Skeletal muscle satellite cell (primary cell): Measurements from ENCODE around the gene SSBP3.

Experiments used
- H3K27me3 ChIP-seq: 2 replicates; pipeline ENCODE4 v1.7.0; 2013; ENCODE audit warnings: low read length; ENCODE audit not compliant: control insufficient read depth, insufficient read depth
- H3K36me3 ChIP-seq: 2 replicates; pipeline ENCODE4 v1.7.0; 2013; ENCODE audit warnings: mild to moderate bottlenecking, control low read depth, low read length; ENCODE audit not compliant: insufficient read depth
- H3K4me1 ChIP-seq: 2 replicates; pipeline ENCODE4 v1.7.0; 2013; ENCODE audit warnings: low read length; ENCODE audit not compliant: control insufficient read depth, insufficient read depth
- H3K4me2 ChIP-seq: 2 replicates; pipeline ENCODE4 v1.7.0; 2013; ENCODE audit warnings: mild to moderate bottlenecking, low read length
- H3K4me3 ChIP-seq: 2 replicates; pipeline ENCODE4 v1.7.0; 2013; ENCODE audit warnings: low read length
- H3K9ac ChIP-seq: 2 replicates; pipeline ENCODE4 v1.7.0; 2013; ENCODE audit warnings: mild to moderate bottlenecking, low read depth, low read length, moderate library complexity
- H3K9me3 ChIP-seq: replicated peaks from 2 replicates; pipeline ENCODE4 v1.7.0; 2013; ENCODE audit warnings: mild to moderate bottlenecking, control low read depth, low read length

SSBP3 gene

DNA sequence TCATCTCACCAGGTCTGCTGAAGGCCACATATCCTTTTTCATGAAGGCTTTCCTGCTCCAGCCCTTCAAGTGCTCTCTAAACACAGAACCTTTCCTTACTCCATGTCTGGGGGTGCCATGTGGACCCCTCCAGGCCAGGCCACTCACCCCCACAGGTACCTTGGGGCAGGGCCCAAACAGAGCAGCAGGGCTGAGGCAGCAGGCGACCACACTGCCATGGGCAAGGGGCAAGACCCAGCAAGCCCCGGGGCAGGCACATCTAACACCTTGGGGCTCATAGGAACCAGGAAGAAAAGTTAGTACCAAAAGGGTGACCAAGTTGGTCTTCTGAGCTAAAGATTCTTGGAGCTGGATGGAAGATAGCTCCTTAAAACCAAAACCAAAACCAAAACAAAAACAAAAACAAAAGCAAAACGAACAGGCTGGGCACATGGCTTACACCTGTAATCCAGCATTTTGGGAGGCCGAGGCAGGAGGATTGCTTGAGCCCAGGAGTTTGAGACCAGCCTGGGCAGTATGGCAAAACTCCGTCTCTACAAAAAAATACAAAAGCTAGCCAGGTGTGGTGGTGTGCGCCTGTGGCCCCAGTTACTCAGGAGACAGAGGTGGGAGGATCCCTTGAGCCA lies 142.5 kb downstream of the SSBP3 start:
- H3K9me3 ChIP-seq = no peaks in the 10 kb centered on the region
- H3K4me3 ChIP-seq = no peak overlapping the region
- H3K4me2 ChIP-seq = no peak overlapping the region
- H3K9ac ChIP-seq = no peak overlapping the region
- no peaks in the 10 kb centered on the region for H3K27me3 ChIP-seq
- peaks cover 3% of the 10 kb centered on the region for H3K36me3 ChIP-seq
- H3K4me1 ChIP-seq = no peaks in the 10 kb centered on the region

DNA sequence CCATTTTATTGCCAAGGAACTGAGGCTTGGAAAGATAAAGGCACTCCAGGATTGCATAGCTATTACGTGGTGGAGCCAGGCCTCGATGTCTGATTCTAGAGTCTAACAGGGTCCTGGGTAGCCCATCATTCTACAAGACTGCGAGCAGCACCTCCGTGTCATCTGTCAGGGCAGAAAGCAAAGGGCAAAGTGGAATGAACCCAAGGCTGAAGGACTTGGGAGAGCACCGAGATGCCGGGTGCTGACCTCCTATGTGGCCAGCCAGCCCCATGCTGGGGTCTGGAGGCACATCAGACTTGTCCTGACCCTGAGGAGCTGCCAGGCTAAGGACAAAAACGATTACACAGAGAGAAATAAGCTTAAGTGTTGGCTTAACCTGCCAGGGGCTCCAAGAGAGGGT lies 143.9 kb downstream of the SSBP3 start:
- no peak overlapping the region for H3K9ac ChIP-seq
- H3K36me3 ChIP-seq = peaks cover 3% of the 10 kb centered on the region
- H3K9me3 ChIP-seq = no peaks in the 10 kb centered on the region
- no peak overlapping the region for H3K4me3 ChIP-seq
- no peak overlapping the region for H3K4me2 ChIP-seq
- H3K27me3 ChIP-seq = no peaks in the 10 kb centered on the region
- H3K4me1 ChIP-seq = no peaks in the 10 kb centered on the region

DNA sequence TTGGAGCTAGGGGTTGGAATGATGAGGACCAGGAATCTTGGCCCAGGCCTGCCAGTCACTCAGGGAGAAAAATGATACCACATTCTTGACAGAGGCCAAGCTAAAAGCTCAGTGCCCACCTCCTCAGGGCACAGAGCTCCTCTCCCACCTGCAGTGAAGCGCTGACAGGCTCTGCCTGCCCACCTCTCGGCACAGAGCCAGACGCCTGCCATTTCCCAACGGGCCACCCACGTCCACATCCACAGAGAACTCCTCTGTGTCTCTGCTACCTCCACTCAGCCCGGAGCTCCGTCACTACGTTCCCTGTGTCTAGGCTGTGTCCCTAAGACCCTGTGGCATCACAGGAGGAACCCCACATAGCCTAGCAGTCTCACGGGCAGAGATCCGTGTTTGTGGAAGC lies 145.4 kb downstream of the SSBP3 start:
- Histone ChIP-seq H3K4me3 (no peak overlapping the region), H3K9me3 (no peaks in the 10 kb centered on the region), H3K9ac (no peak overlapping the region), H3K36me3 (peaks cover 3% of the 10 kb centered on the region), H3K4me1 (no peaks in the 10 kb centered on the region), H3K27me3 (no peaks in the 10 kb centered on the region), H3K4me2 (no peak overlapping the region)

DNA sequence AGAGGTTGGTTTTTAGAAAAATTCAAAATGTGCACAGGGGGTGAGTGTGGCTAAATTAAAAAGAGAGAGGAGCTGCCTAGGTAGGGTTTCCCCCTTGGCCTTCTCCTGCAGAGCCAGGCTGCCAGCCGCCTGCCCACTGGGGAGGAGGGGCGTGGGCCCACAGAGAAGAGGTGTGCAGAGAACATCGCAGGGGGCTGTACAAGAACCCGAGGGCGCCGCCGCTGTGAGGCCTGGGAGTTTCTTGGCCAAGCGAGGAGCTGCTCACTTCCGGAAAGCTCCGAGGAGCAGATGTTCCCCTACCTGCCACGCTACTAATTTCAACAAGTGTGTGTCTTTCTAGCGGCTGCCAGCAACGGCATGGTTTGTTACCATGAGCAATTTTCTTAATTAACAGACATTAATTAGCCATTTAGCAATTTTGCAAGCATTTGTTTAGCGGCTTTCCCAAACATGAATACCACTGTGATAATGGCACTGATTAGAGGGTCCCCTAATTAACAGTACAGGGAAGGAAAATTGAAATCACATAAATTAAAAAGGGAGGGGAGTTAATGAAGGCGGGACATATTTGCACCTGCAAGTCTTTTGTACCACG lies 146.6 kb downstream of the SSBP3 start:
- Histone ChIP-seq H3K4me3 (no peak overlapping the region), H3K27me3 (no peaks in the 10 kb centered on the region), H3K9ac (no peak overlapping the region), H3K36me3 (no peaks in the 10 kb centered on the region), H3K9me3 (no peaks in the 10 kb centered on the region), H3K4me1 (peaks cover 7% of the 10 kb centered on the region), H3K4me2 (no peak overlapping the region)

DNA sequence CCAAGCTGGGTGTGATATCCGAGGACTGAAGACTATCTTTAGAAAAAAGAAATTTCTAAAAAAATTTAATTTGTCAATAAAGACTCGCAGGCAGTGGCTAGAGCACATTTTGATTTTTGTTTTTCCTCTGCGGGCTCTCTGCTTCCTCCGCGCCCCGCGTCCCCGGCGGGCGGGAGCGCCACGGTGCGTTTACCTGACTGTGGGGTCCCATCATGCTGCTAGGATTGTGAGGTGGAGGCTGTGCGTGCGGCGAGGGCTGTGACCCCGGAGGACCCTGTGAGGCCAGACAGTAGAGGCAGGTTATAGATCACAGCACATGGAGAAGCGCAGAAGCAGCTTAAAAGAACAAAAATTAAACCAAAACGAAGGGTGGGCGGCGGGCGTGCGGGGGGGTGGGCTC lies 148.3 kb downstream of the SSBP3 start:
- Histone ChIP-seq H3K4me1 (peaks cover 25% of the 10 kb centered on the region), H3K9ac (no peak overlapping the region), H3K9me3 (no peaks in the 10 kb centered on the region), H3K4me2 (no peak overlapping the region), H3K27me3 (no peaks in the 10 kb centered on the region), H3K4me3 (no peak overlapping the region), H3K36me3 (no peaks in the 10 kb centered on the region)

DNA sequence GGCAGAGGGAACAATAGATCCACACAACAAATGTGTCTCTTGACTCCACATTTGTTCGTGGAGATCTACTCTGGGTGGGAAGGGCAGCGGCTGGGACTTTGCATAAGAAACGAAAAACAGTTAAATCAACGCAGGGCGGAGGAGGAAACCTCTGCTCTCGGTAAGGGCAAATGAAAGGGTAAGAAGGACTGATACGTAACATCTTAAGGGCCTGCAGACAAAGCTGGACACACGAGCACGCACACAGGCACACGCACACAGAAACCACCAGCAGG lies 148.9 kb downstream of the SSBP3 start:
- H3K4me3 ChIP-seq = no peak overlapping the region
- peaks cover 30% of the 10 kb centered on the region for H3K4me1 ChIP-seq
- no peaks in the 10 kb centered on the region for H3K9me3 ChIP-seq
- H3K27me3 ChIP-seq = no peaks in the 10 kb centered on the region
- H3K4me2 ChIP-seq = no peak overlapping the region
- no peak overlapping the region for H3K9ac ChIP-seq
- H3K36me3 ChIP-seq = no peaks in the 10 kb centered on the region

DNA sequence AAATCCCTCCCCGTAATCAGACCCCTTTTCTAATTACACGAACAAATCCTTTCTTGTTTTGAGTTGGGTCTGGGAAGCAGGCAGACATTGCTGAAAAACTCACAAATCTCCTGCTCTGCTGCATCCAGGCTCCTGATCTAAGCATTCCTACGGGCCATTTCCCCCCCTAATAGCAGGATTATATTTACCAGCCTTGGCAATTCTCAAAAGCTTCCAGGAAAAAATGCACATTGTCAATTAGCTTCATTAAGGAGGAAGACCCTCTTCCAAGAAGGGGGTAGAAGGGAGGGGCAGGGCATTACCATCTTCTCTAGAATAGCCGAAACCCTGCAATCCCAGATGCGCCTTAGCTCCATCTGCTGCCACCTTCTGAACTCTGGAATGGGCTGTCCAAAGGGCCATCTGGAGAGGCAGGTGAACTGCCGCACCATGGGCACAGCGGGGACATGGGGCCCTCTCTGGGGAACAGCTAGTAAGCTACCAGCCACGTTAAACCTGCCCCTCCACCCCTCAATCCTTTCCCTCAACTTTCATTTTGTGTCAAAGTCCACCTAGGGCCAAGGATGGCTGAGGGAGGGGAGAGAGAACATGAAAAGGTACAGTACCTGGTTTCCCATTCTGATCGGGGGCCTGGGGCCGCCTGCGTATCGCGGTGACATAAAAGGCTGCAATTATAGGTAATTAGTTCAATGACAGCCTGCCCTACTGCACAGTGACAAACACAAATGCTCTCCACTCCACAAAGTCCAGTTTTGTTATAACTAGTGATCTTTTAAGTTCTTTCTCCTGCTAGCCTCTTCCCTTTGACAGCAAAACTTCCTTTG lies 149.5 kb downstream of the SSBP3 start:
- Histone ChIP-seq H3K4me1 (peaks cover 32% of the 10 kb centered on the region), H3K27me3 (no peaks in the 10 kb centered on the region), H3K4me2 (no peak overlapping the region), H3K9ac (no peak overlapping the region), H3K36me3 (no peaks in the 10 kb centered on the region), H3K4me3 (no peak overlapping the region), H3K9me3 (no peaks in the 10 kb centered on the region)

DNA sequence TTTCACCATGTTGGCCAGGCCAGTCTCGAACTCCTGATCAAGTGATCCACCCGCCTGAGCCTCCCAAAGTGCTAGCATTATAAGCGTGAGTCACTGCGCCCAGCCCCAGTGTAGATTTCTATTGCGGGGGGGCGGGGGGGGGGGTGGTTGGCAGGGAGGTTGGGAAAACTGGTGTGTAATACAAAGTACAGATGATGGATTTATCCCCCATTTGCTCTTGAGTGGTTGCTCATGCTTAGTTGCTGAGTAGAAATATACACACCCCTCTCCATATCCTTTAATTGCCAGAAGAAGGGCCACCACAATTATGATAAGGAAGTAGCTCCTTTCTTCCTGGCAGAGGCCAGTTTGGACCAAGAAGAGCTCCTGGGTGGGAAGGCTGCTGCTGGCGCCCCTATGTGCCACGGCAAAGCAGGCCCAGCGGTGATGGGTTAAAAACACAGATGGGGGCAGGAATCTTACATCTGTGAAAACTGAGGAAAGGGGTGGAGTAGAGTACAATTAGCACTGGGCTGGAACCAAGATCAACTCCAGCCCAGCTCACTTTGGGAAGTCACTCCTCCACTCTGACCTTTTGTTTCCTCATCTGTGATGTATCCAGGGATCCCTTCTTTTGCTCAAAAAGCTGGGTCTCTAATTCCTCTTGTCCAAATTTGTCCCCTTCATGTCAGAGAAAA lies 151.0 kb downstream of the SSBP3 start:
- Histone ChIP-seq H3K9ac (no peak overlapping the region), H3K9me3 (no peaks in the 10 kb centered on the region), H3K36me3 (no peaks in the 10 kb centered on the region), H3K27me3 (no peaks in the 10 kb centered on the region), H3K4me1 (peaks cover 38% of the 10 kb centered on the region), H3K4me2 (no peak overlapping the region), H3K4me3 (no peak overlapping the region)

DNA sequence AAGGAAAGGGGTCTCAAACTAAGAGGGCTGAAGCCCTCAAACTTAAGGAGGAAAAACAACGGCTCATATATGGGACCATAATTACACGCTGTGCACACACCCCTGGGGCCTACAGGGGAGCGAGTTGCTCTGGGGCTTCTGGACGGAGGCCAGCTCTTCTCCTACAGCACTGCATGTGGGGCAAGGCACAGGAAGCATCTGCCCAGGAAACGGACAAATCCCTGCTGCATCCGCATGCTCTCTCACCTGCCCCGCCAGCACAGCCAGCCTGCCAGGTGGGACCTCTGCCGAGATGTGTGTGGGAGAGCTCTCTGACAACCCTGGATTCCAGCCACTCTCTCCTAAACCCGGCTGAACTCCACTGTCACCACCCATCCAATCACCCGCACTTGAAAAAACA lies 152.1 kb downstream of the SSBP3 start:
- Histone ChIP-seq H3K9ac (no peak overlapping the region), H3K27me3 (no peaks in the 10 kb centered on the region), H3K4me2 (peak overlapping the region; percentile 6), H3K4me1 (peaks cover 47% of the 10 kb centered on the region), H3K9me3 (no peaks in the 10 kb centered on the region), H3K36me3 (no peaks in the 10 kb centered on the region), H3K4me3 (no peak overlapping the region)

DNA sequence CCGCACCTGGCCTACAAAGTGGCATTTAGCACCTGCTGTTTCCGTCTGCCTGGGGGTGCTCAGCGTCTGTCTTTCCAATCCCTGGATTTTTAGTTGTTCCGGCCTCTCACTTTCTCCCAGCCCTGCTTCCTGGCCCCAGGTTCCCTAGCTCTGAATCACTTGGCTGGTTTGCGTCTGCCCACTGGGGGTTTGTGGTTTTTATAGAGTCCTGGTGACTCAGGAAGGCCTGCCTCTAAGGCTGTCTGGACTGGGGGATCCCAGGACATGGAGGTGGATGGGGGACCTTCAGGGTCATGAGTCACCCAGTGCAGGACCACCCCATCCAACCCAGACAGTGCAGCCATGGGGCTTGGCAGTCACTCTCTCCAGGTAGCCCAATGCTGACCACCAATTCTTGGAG lies 152.7 kb downstream of the SSBP3 start:
- peak overlapping the region; percentile 63 for H3K4me2 ChIP-seq
- H3K36me3 ChIP-seq = no peaks in the 10 kb centered on the region
- no peaks in the 10 kb centered on the region for H3K9me3 ChIP-seq
- peak overlapping the region; percentile 15 for H3K9ac ChIP-seq
- no peak overlapping the region for H3K4me3 ChIP-seq
- H3K27me3 ChIP-seq = no peaks in the 10 kb centered on the region
- H3K4me1 ChIP-seq = peaks cover 53% of the 10 kb centered on the region

DNA sequence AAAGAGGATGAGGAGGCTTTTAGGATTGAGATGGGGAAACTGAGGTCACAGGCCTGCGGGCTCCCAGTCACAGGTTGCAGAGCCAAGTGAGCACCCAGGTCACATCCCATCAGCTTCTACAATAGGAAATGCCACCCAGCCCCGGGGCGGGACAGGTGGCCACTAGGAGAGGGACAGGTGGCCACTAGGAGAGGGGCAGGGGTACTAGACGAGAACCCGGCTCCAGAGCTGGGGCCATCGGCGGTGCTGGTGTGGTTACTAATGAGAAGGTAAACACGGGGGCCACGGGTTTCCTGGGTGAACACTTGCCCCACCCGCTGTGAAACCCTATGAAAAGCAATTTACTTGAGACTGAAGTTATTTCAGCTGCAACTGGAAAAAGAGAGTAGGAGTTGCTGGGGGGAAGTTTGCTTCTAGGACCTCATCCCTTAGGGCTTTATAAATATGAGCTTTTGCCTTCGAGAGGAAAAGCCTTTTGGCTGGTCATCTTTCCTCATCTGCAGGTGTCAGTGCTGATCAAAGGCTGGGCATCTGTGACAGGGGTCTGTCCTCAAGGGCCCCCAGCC lies 153.7 kb downstream of the SSBP3 start:
- Histone ChIP-seq H3K9me3 (no peaks in the 10 kb centered on the region), H3K36me3 (no peaks in the 10 kb centered on the region), H3K4me2 (no peak overlapping the region), H3K4me1 (peaks cover 54% of the 10 kb centered on the region), H3K9ac (no peak overlapping the region), H3K27me3 (no peaks in the 10 kb centered on the region), H3K4me3 (no peak overlapping the region)
